CD4-positive, CD25-positive, alpha-beta regulatory T cell (primary cell): ENCODE measurements around the gene VSIG8. TPM values are rescaled to one million over a fixed set of nuclear protein-coding genes. Genes with fewer than 3 reads are reported as not detected.

Experiments used
- ATAC-seq, 2 donors: fragments of 150-1000 bp; cut with Tn5 transposase; one replicate each; pipeline ENCODE4 v1.10.0; 2021; ENCODE audit warnings: low read depth in 2 of 2, moderate number of reproducible peaks in 2 of 2, moderate library complexity in 1 of 2
- DNase-seq, 3 donors: peaks; one replicate each; pipeline versions ENCODE4 v3.0.0 to v3.0.0-alpha.2; 2012 to 2022; ENCODE audit warnings: mixed read lengths in 1 of 3
- H3K27ac ChIP-seq: one replicate; pipeline ENCODE4 v1.7.0; 2013; ENCODE audit warnings: mild to moderate bottlenecking, low read length; ENCODE audit not compliant: insufficient read depth, poor library complexity, severe bottlenecking
- H3K27me3 ChIP-seq: one replicate; pipeline ENCODE4 v1.7.0; 2013; ENCODE audit warnings: low read length; ENCODE audit not compliant: control insufficient read depth, insufficient read depth
- H3K36me3 ChIP-seq: one replicate; pipeline ENCODE4 v1.7.0; 2013; ENCODE audit warnings: mild to moderate bottlenecking, low read length, moderate library complexity; ENCODE audit not compliant: control insufficient read depth, insufficient read depth
- H3K4me1 ChIP-seq: 2 replicates; pipeline ENCODE4 v1.7.0; 2013; ENCODE audit warnings: mild to moderate bottlenecking, low read length; ENCODE audit not compliant: insufficient read depth, control insufficient read depth, poor library complexity, severe bottlenecking
- H3K4me3 ChIP-seq: one replicate; pipeline ENCODE4 v1.7.0; 2013; ENCODE audit warnings: low read depth, mild to moderate bottlenecking, low read length, moderate library complexity
- H3K9me3 ChIP-seq, 2 experiments: 1 replicate in 1 of 2; 2 replicates in 1 of 2; pipeline ENCODE4 v1.7.0; 2013; ENCODE audit warnings: low read length in 2 of 2, mild to moderate bottlenecking in 1 of 2, moderate library complexity in 1 of 2; ENCODE audit not compliant: control insufficient read depth in 2 of 2
- H3K27ac Mint-ChIP-seq, 3 donors: one replicate each; pipeline ENCODE4 v1.8.0; 2020 to 2022; ENCODE audit warnings: mild to moderate bottlenecking in 3 of 3, mixed read lengths in 3 of 3, moderate library complexity in 2 of 3
- H3K27me3 Mint-ChIP-seq: one replicate; pipeline ENCODE4 v1.8.0; 2022; ENCODE audit warnings: mild to moderate bottlenecking, mixed read lengths
- H3K36me3 Mint-ChIP-seq: one replicate; pipeline ENCODE4 v1.8.0; 2020; ENCODE audit warnings: mixed read lengths
- H3K4me1 Mint-ChIP-seq, 4 donors: one replicate each; pipeline ENCODE4 v1.8.0; 2020 to 2022; ENCODE audit warnings: mixed read lengths in 4 of 4, mild to moderate bottlenecking in 1 of 4
- H3K4me3 Mint-ChIP-seq, 4 donors: one replicate each; pipeline ENCODE4 v1.8.0; 2020 to 2022; ENCODE audit warnings: mild to moderate bottlenecking in 4 of 4, mixed read lengths in 4 of 4, moderate library complexity in 3 of 4
- H3K9me3 Mint-ChIP-seq, 7 donors: one replicate each; pipeline ENCODE4 v1.8.0; 2020 to 2022; ENCODE audit warnings: mixed read lengths in 7 of 7, mild to moderate bottlenecking in 3 of 7, moderate library complexity in 2 of 7
- polyA plus RNA-seq, 4 donors: library from polyadenylated mRNA; unstranded; fragments of 300-500 nt; fragmentation: Illumina TruSeq; gene quantifications; one replicate each; pipeline ENCODE4 v1.2.3, GENCODE V29; 2021
- total RNA-seq: library from RNA; stranded (reverse); gene quantifications from one replicate; pipeline ENCODE4 v1.2.3, GENCODE V29; 2022

The VSIG8 gene
- total and polyA plus RNA-seq, 5 donors from 2014 or later = not detected

DNA sequence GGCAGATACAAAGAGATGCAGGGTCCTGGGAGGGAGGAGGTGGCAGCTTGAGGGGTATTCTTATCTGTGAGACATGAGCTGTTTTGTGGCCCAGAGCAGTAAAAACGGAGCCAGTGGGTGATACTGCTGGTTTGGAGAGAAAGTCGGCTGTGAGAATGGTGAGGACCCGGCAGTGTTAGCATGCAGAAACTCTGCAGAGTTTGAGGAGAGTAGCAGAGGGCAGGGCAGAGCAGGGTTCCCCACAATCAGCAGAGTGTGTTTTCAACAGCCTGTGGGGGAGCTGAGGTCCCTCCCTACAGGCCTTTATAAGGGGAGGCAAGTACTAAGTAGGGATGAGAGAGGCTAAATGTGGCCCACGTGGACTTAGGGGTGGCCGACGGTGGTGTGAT is 35.4 kb downstream of the VSIG8 start:
- H3K4me1 Mint-ChIP-seq = peaks cover 6 to 32% (median 24%) of the 10 kb centered on the region in 4 donors
- peaks cover 19% of the 10 kb centered on the region for H3K4me1 ChIP-seq
- no peaks in the 10 kb centered on the region for H3K27me3 ChIP-seq
- H3K4me3 ChIP-seq = no peak overlapping the region
- no peak for ATAC-seq
- no peaks in the 10 kb centered on the region for H3K36me3 Mint-ChIP-seq
- H3K27ac ChIP-seq = no peak overlapping the region
- DNase-seq = no peak
- no peaks in the 10 kb centered on the region for H3K36me3 ChIP-seq
- peak overlapping the region in 2 of 3 donors; percentile 67 to 76 for H3K27ac Mint-ChIP-seq
- H3K9me3 ChIP-seq = no peaks in the 10 kb centered on the region
- H3K9me3 Mint-ChIP-seq = peaks cover 0 to 1% (median 0%) of the 10 kb centered on the region in 7 donors
- H3K4me3 Mint-ChIP-seq = peak overlapping the region in 1 of 4 donors; percentile 24
- peaks cover 5% of the 10 kb centered on the region for H3K27me3 Mint-ChIP-seq

DNA sequence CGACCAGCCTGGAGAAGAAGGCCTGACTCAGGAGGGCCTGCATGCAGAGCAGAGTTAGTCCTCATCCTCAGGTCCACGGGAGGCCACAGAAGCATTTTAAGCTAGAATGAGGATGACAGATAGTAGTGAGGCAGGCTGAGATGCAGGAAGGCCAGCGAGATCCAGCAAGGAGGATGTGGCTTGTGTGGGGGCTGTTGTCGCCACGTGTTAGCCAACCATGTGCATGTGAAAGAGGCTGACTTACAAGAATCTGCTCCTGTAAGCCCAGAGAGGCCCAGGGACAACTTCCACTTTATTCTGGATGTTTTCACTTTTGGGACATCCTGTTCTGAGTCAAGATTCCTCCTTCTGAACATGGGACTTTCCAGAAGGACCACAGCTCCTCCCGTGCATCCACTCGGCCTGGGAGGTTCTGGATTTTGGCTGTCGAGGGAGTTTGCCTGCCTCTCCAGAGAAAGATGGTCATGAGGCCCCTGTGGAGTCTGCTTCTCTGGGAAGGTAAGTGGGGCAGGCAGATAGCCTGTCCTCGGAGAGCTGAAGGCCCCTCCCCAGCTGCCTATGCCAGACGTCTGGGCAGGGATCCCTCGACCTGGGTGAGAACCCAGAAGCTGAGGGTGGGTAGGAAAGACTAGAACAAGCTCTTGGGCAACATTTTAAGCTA is 35.9 kb downstream of the VSIG8 start, which contains the start of gene SLAMF8:
TSS of gene SLAMF8 (plus strand) at position 433 of the 661 bp plus-strand sequence. CDS start at position 459, 26 bp downstream.
- Mint-ChIP-seq H3K27me3 (peaks cover 5% of the 10 kb centered on the region), H3K36me3 (no peaks in the 10 kb centered on the region), H3K4me3 (peak within 1 kb of the TSS in 2 of 4 donors; percentile 39 to 59), H3K27ac (peak within 1 kb of the TSS in 2 of 3 donors; percentile 67 to 76), H3K4me1 (peaks cover 6 to 32% (median 24%) of the 10 kb centered on the region in 4 donors), H3K9me3 (peaks cover 0 to 1% (median 0%) of the 10 kb centered on the region in 7 donors)
- no peaks in the 10 kb centered on the region for H3K36me3 ChIP-seq
- peak; percentile 35 to 63 for ATAC-seq
- no peak within 1 kb of the TSS for H3K27ac ChIP-seq
- H3K27me3 ChIP-seq = no peaks in the 10 kb centered on the region
- H3K4me3 ChIP-seq = no peak within 1 kb of the TSS
- H3K9me3 ChIP-seq = no peaks in the 10 kb centered on the region
- peaks cover 19% of the 10 kb centered on the region for H3K4me1 ChIP-seq
- peak in 2 of 3 donors; percentile 13 to 68 for DNase-seq

DNA sequence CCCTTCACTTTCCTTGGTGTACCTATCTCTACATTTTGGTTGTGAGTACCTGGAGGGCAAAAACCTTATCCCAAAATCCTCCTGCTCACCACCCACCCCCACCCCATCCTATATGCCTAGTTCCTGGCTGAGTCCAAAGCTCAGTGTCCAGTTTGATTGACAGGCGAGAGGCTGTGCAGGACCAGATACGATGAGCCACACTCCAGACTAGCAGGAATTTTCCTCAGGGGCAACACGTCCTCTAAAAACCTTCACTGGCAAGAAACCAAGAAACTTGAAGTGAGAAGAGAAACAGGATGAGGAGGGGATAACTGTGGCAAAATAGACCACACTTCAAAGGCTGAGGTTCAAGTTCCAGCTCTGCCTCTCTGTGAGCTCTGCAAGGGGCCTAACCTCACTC is 36.9 kb downstream of the VSIG8 start:
- ATAC-seq (no peak), DNase-seq (no peak)
- peaks cover 0 to 1% (median 0%) of the 10 kb centered on the region in 7 donors for H3K9me3 Mint-ChIP-seq
- Histone ChIP-seq H3K4me3 (no peak overlapping the region), H3K36me3 (no peaks in the 10 kb centered on the region), H3K27me3 (no peaks in the 10 kb centered on the region), H3K4me1 (peaks cover 19% of the 10 kb centered on the region), H3K9me3 (no peaks in the 10 kb centered on the region), H3K27ac (no peak overlapping the region)
- H3K27ac Mint-ChIP-seq = peak overlapping the region in 2 of 3 donors; percentile 11 to 76
- peaks cover 5% of the 10 kb centered on the region for H3K27me3 Mint-ChIP-seq
- no peaks in the 10 kb centered on the region for H3K36me3 Mint-ChIP-seq
- peaks cover 6 to 32% (median 24%) of the 10 kb centered on the region in 4 donors for H3K4me1 Mint-ChIP-seq
- no peak overlapping the region for H3K4me3 Mint-ChIP-seq

DNA sequence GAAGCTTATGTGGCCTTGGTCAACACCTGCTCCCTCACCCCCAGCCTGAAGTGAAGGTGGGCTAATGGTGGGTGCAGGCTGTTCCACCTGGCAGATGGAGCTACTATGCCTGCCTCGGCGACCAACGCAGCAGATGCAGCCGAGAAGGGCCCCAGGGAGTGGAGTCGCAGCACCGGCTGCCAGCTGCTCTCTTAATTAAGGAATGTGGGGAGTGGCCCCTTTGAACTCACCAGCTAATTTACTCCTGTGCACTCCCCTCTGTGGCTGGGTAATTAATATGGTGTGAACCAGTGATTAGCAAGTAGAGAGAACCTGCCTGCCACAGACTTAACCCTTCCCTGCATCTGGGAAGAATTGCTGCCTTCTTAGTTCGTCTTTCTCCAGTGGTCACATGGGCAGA is 39.1 kb downstream of the VSIG8 start:
- no peaks in the 10 kb centered on the region for H3K36me3 ChIP-seq
- H3K9me3 Mint-ChIP-seq = no peaks in the 10 kb centered on the region
- DNase-seq = no peak
- no peak overlapping the region for H3K27ac Mint-ChIP-seq
- ATAC-seq = no peak
- no peaks in the 10 kb centered on the region for H3K27me3 ChIP-seq
- no peak overlapping the region for H3K4me3 Mint-ChIP-seq
- peaks cover 19% of the 10 kb centered on the region for H3K4me1 ChIP-seq
- no peak overlapping the region for H3K4me3 ChIP-seq
- H3K36me3 Mint-ChIP-seq = no peaks in the 10 kb centered on the region
- H3K27ac ChIP-seq = no peak overlapping the region
- H3K27me3 Mint-ChIP-seq = peaks cover 7% of the 10 kb centered on the region
- no peaks in the 10 kb centered on the region for H3K9me3 ChIP-seq
- H3K4me1 Mint-ChIP-seq = peaks cover 0 to 31% (median 19%) of the 10 kb centered on the region in 4 donors

DNA sequence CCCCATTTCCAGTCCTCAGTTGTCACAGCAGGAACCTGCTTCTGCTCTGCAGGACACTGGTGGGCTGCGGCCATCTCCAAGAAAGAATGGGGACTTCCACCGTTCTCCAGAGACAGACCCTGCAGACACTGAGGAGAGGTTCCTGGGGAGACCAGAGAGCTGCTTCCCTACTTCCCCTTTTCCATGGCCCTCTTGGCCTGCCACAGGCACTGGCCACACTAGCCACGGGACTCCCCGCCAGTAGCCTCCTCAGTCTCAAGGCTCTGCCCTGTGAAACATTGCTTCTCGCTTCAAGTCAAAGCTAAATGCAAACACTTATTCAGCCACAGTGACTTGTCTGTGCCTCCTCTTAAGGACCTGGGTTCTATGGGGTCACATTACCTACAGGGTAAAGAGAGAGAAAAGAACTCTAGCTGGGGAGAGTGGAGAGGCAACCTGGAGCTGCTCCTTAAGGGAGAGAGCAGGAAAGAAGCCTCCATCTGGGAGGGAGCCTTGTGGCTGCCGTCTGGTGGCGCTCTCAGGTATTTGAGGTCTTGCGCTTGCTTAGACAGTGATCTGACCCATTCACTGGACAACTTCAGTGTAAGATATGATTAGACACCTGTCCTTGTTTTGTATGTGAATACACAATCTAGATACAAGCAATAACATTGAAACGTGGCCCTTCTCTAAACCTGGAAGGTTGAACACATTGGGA is 41.1 kb downstream of the VSIG8 start:
- DNase-seq = no peak
- H3K4me3 Mint-ChIP-seq = no peak overlapping the region
- H3K4me1 Mint-ChIP-seq = peaks cover 0 to 11% (median 6%) of the 10 kb centered on the region in 4 donors

DNA sequence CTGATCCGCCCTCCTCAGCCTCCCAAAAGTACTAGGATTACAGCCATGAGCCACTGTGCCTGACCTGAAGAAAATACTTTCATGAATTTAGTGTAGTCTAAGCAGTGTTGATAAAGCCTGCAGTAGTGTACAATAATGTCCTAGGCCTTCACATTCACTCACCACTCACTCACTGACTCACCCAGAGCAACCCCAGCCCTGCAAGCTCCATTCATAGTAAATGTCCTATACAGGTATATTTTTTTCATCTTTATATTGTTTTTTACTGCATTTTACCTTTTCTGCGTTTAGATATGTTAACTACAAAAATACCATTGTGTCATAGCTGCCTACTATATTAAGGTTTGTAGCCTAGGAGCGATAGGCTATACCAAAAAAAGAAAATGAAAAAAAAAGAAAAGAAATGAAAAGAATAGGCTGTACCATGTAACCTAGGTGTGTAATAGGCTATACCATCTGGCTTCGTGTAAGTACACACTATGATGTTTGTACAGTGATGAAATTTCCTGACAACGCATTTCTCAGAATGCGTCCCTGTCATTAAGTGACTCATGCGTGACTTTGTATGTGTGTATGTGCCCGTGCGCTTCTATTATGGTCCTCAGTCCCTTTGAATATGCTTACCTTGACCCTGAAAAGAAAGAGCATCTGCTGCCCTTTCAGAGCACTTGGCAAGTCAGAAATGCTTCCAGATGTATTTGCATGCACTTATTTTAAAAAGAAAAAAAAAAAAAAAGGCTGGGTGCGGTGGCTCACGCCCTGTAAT is 45.0 kb downstream of the VSIG8 start:
- Mint-ChIP-seq H3K36me3 (no peaks in the 10 kb centered on the region), H3K9me3 (no peaks in the 10 kb centered on the region), H3K27ac (no peak overlapping the region), H3K4me3 (no peak overlapping the region), H3K27me3 (peaks cover 21% of the 10 kb centered on the region), H3K4me1 (no peaks in the 10 kb centered on the region)
- Histone ChIP-seq H3K27me3 (peaks cover 3% of the 10 kb centered on the region), H3K4me1 (no peaks in the 10 kb centered on the region), H3K4me3 (no peak overlapping the region), H3K36me3 (no peaks in the 10 kb centered on the region), H3K27ac (no peak overlapping the region), H3K9me3 (no peaks in the 10 kb centered on the region)
- DNase-seq = no peak
- no peak for ATAC-seq

More for the DNA sequence above, 41.1 kb downstream of the VSIG8 start:
- Mint-ChIP-seq H3K27me3 (peaks cover 13% of the 10 kb centered on the region), H3K27ac (no peak overlapping the region), H3K36me3 (no peaks in the 10 kb centered on the region), H3K9me3 (no peaks in the 10 kb centered on the region)
- Histone ChIP-seq H3K9me3 (no peaks in the 10 kb centered on the region), H3K4me3 (no peak overlapping the region), H3K27me3 (no peaks in the 10 kb centered on the region), H3K4me1 (peaks cover 6% of the 10 kb centered on the region), H3K36me3 (no peaks in the 10 kb centered on the region), H3K27ac (no peak overlapping the region)
- ATAC-seq = no peak

DNA sequence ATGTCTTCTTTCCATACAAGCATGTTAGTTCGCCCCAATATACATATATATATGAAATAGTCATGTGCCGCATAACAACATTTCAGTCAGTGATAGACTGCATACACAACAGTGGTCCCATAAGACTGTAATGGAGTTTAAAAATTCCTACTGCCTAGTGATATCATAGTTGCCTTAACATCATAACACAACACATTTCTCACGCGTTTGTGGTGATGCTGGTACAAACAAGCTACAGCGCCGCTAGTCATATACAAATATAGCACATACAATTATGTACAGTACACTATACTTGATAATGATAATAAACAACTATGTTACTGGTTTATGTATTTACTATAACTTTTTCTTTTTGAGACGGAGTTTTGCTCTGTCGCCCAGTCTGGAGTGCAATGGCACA is 46.5 kb downstream of the VSIG8 start:
- ATAC-seq = no peak

More for the DNA sequence above, 46.5 kb downstream of the VSIG8 start:
- Histone ChIP-seq H3K9me3 (no peaks in the 10 kb centered on the region), H3K27ac (no peak overlapping the region), H3K27me3 (peaks cover 3% of the 10 kb centered on the region), H3K36me3 (no peaks in the 10 kb centered on the region), H3K4me3 (no peak overlapping the region), H3K4me1 (no peaks in the 10 kb centered on the region)
- DNase-seq = no peak
- Mint-ChIP-seq H3K9me3 (no peaks in the 10 kb centered on the region), H3K36me3 (no peaks in the 10 kb centered on the region), H3K27ac (no peak overlapping the region), H3K4me3 (no peak overlapping the region), H3K27me3 (peaks cover 28% of the 10 kb centered on the region), H3K4me1 (no peaks in the 10 kb centered on the region)
